Thymus (tissue), 11 donors: ENCODE data around the gene DVL2. TPM values are rescaled to one million over a fixed set of nuclear protein-coding genes. Genes with fewer than 3 reads are reported as not detected.
"Not testable (repeated sequence)": the region's sequence is repeated elsewhere in the genome, so short reads cannot be mapped to it uniquely, and the experiment has no call there.

Source experiments
- DNase-seq, 9 donors: peaks; one replicate each; pipeline ENCODE4 v3.0.0-alpha.2; 2013; ENCODE audit warnings: low spot score in 9 of 9, low read depth in 6 of 9, missing footprints in 1 of 9
- H3K27ac ChIP-seq, 2 donors: one replicate each; pipeline ENCODE4 v1.5.1; 2013; ENCODE audit warnings: control low read depth in 1 of 2, low read depth in 1 of 2, low read length in 1 of 2, mild to moderate bottlenecking in 1 of 2, moderate library complexity in 1 of 2
- H3K27me3 ChIP-seq, 2 donors: one replicate each; pipeline ENCODE4 v1.5.1; 2013; ENCODE audit warnings: low read length in 1 of 2; ENCODE audit not compliant: control insufficient read depth in 2 of 2, insufficient read depth in 1 of 2
- H3K36me3 ChIP-seq, 2 donors: one replicate each; pipeline ENCODE4 v1.5.1; 2013; ENCODE audit warnings: low read length in 1 of 2, mild to moderate bottlenecking in 1 of 2, moderate library complexity in 1 of 2; ENCODE audit not compliant: control insufficient read depth in 2 of 2, insufficient read depth in 2 of 2
- H3K4me1 ChIP-seq, 2 donors: one replicate each; pipeline ENCODE4 v1.5.1; 2013; ENCODE audit warnings: low read length in 2 of 2; ENCODE audit not compliant: control insufficient read depth in 2 of 2, insufficient read depth in 2 of 2
- H3K4me3 ChIP-seq, 2 donors: one replicate each; pipeline ENCODE4 v1.5.1; 2013; ENCODE audit warnings: low read length in 2 of 2, control low read depth in 1 of 2, mild to moderate bottlenecking in 1 of 2
- H3K9me3 ChIP-seq, 2 donors: one replicate each; pipeline ENCODE4 v1.5.1; 2013; ENCODE audit warnings: low read length in 1 of 2, mild to moderate bottlenecking in 1 of 2; ENCODE audit not compliant: control insufficient read depth in 2 of 2, insufficient read depth in 1 of 2
- WGBS: extraction: QIAGEN DNeasy Blood & Tissue Kit; methylation state at CpG from one replicate; pipeline ENCODE4 v1.1.7; 2013; 5-methylcytosine and 5-hydroxymethylcytosine counted together
- polyA plus RNA-seq: library from polyadenylated mRNA; stranded (reverse); fragments of 200-250 nt; gene quantifications from one replicate; pipeline ENCODE4 v1.2.3, GENCODE V29; 2013
- total RNA-seq: library from RNA; stranded (reverse); fragments of 120-200 nt; gene quantifications from one replicate; pipeline ENCODE4 v1.2.4, GENCODE V29; 2013
- donor health status: healthy.

DVL2 gene
- total and polyA plus RNA-seq, 2 donors, result 21.8 to 26.6 TPM

GRCh38 chr17:7190276-7190917 lies 43.9 kb downstream of the DVL2 start:
- peaks cover 40 to 50% of the 10 kb centered on the region in 2 donors for H3K36me3 ChIP-seq
- H3K27me3 ChIP-seq, result no peaks in the 10 kb centered on the region
- H3K4me1 ChIP-seq, result no peaks in the 10 kb centered on the region
- 95% methylated on average over 14 of the region's 14 CpGs for WGBS
- H3K27ac ChIP-seq, result no peak overlapping the region
- H3K9me3 ChIP-seq, result no peaks in the 10 kb centered on the region
- no peak overlapping the region for H3K4me3 ChIP-seq
- DNase-seq, result no peak

DNA sequence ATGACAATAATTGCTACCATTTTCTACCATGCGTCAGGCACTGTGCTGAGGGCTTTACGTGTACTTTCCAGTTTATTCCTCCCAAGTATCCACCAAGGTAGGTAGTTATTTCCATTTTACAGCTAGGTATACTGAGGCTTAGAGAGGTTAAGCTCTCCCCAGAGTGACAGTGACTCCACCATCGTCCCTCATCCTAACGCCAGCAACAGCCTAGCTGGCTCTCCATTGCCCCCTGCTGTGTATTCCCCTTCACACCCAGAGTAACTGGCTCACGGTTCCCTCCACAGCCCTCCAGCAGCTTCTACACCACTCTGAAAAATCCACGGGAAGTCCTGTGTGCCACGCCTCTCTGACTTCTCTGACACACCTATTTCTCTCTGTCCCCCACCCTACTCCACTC lies 48.1 kb downstream of the DVL2 start:
- WGBS, result 80% methylated on average over 7 of the region's 7 CpGs
- no peak overlapping the region for H3K4me3 ChIP-seq
- H3K27me3 ChIP-seq, result no peaks in the 10 kb centered on the region
- H3K27ac ChIP-seq, result no peak overlapping the region
- no peaks in the 10 kb centered on the region for H3K9me3 ChIP-seq
- no peak for DNase-seq
- no peaks in the 10 kb centered on the region for H3K4me1 ChIP-seq
- peaks cover 12 to 18% of the 10 kb centered on the region in 2 donors for H3K36me3 ChIP-seq

DNA sequence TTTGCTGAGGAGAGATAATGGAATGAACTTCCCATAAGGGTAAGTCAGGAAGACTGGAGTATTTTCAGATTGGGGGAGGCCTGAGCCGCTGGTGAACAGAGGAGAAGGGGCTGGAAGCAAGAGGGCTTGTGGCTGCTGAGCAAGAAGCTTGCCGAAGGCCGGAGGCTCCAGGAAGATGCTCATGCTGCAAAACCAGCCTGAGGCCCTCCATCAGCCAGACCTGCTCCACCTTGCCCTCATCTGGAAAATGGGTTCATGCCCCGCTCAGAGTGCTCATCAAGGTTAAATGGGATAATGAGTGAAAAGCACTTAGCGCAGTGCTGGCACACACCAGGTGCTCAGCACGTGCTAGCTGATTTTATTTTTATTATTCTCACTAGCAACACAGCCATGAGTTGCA lies 49.7 kb downstream of the DVL2 start:
- no peak overlapping the region for H3K27ac ChIP-seq
- peaks cover 0 to 10% of the 10 kb centered on the region in 2 donors for H3K36me3 ChIP-seq
- H3K27me3 ChIP-seq, result peaks cover 0 to 3% of the 10 kb centered on the region in 2 donors
- no peak for DNase-seq
- no peak overlapping the region for H3K4me3 ChIP-seq
- no peaks in the 10 kb centered on the region for H3K9me3 ChIP-seq
- H3K4me1 ChIP-seq, result no peaks in the 10 kb centered on the region
- 96% methylated on average over 6 of the region's 6 CpGs for WGBS

GRCh38 chr17:7184091-7184488 lies 50.2 kb downstream of the DVL2 start:
- Histone ChIP-seq H3K9me3 (no peaks in the 10 kb centered on the region), H3K27ac (no peak overlapping the region), H3K4me1 (no peaks in the 10 kb centered on the region), H3K27me3 (peaks cover 2 to 8% of the 10 kb centered on the region in 2 donors), H3K36me3 (peaks cover 0 to 7% of the 10 kb centered on the region in 2 donors), H3K4me3 (no peak overlapping the region)
- WGBS, result 60% methylated on average over 14 of the region's 14 CpGs
- no peak for DNase-seq

GRCh38 chr17:7183433-7184090 lies 50.8 kb downstream of the DVL2 start:
- no peaks in the 10 kb centered on the region for H3K4me1 ChIP-seq
- DNase-seq, result no peak
- H3K36me3 ChIP-seq, result peaks cover 0 to 7% of the 10 kb centered on the region in 2 donors
- no peak overlapping the region for H3K4me3 ChIP-seq
- peaks cover 2 to 13% of the 10 kb centered on the region in 2 donors for H3K27me3 ChIP-seq
- no peak overlapping the region for H3K27ac ChIP-seq
- WGBS, result 93% methylated on average over 7 of the region's 7 CpGs
- H3K9me3 ChIP-seq, result no peaks in the 10 kb centered on the region

- Histone ChIP-seq H3K4me1 (peaks cover 3 to 12% of the 10 kb centered on the region in 2 donors), H3K27me3 (peaks cover 4 to 28% of the 10 kb centered on the region in 2 donors)
- H3K27ac ChIP-seq, DNase-seq, H3K36me3 ChIP-seq, H3K9me3 ChIP-seq, H3K4me3 ChIP-seq: not testable (repeated sequence)
- WGBS, result over 99% methylated on average over 2 of the region's 2 CpGs
These were observed 52.2 kb downstream of the DVL2 start for GRCh38 chr17:7182101-7182500.

- 87% methylated on average over 20 of the region's 20 CpGs for WGBS
- peaks cover 1 to 5% of the 10 kb centered on the region in 2 donors for H3K9me3 ChIP-seq
- peaks cover 4 to 53% of the 10 kb centered on the region in 2 donors for H3K27me3 ChIP-seq
- H3K4me1 ChIP-seq, result peaks cover 6 to 15% of the 10 kb centered on the region in 2 donors
- no peak within 1 kb of the TSS for H3K27ac ChIP-seq
- no peak for DNase-seq
- no peaks in the 10 kb centered on the region for H3K36me3 ChIP-seq
- no peak within 1 kb of the TSS for H3K4me3 ChIP-seq
These were observed 54.7 kb downstream of the DVL2 start, which contains the start of gene ASGR1 for GRCh38 chr17:7179317-7180254. TSS of gene ASGR1 (minus strand) at chr17:7179370. CDS start at chr17:7178563, 807 bp downstream.

GRCh38 chr17:7178973-7179316 lies 55.4 kb downstream of the DVL2 start:
- Histone ChIP-seq H3K4me1 (peaks cover 7 to 15% of the 10 kb centered on the region in 2 donors), H3K4me3 (no peak overlapping the region), H3K9me3 (peaks cover 1 to 5% of the 10 kb centered on the region in 2 donors), H3K27ac (no peak overlapping the region), H3K27me3 (peaks cover 5 to 59% of the 10 kb centered on the region in 2 donors), H3K36me3 (no peaks in the 10 kb centered on the region)
- no peak for DNase-seq
- 93% methylated on average over 11 of the region's 11 CpGs for WGBS
